Ovary (tissue), 9 donors: ENCODE results near the gene SLC9A8. TPM values are rescaled to one million over a fixed set of nuclear protein-coding genes. Genes with fewer than 3 reads are reported as not detected.
A peak's percentile ranks its signal among the peaks of the same experiment; 100 is the strongest.
"Not testable (repeated sequence)": the region's sequence is repeated elsewhere in the genome, so short reads cannot be mapped to it uniquely, and the experiment has no call there.

Source experiments
- DNase-seq, 5 donors: peaks; one replicate each; pipeline ENCODE4 v3.0.0-alpha.2; 2019 to 2020
- H3K27ac ChIP-seq, 2 donors: fragments of 200-600 bp; one replicate each; pipeline versions ENCODE4 v1.5.1 to v1.8.0; 2019 to 2022
- H3K27me3 ChIP-seq: fragments of 200-600 bp; one replicate; pipeline ENCODE4 v1.8.0; 2022
- H3K36me3 ChIP-seq: fragments of 200-600 bp; sonication (generic); one replicate; pipeline ENCODE4 v1.5.1; 2019
- H3K4me1 ChIP-seq: one replicate; pipeline ENCODE4 v1.8.1; 2013; ENCODE audit warnings: mild to moderate bottlenecking, moderate library complexity; ENCODE audit not compliant: insufficient read depth
- H3K4me3 ChIP-seq: fragments of 200-600 bp; sonication (generic); one replicate; pipeline ENCODE4 v1.5.1; 2017
- H3K9me3 ChIP-seq, 2 donors: fragments of 200-600 bp in 1 of 2; sonication (generic) in 1 of 2; one replicate each; pipeline versions ENCODE4 v1.5.1 to v1.8.1; 2013 to 2019; ENCODE audit warnings: mild to moderate bottlenecking in 1 of 2, moderate library complexity in 1 of 2
- EP300 ChIP-seq: sonication (generic); formaldehyde crosslinking; IDR thresholded peaks from one replicate; pipeline ENCODE4 v1.6.1; 2017; ENCODE audit warnings: antibody characterized with exemption
- POLR2A ChIP-seq: fragments of 450-650 bp; IDR thresholded peaks from one replicate; pipeline ENCODE4 v1.6.1; 2017; ENCODE audit warnings: antibody characterized with exemption, mild to moderate bottlenecking, moderate library complexity
- WGBS, 3 donors: extraction: QIAGEN DNeasy Blood & Tissue Kit in 1 of 3; methylation state at CpG; one replicate each; pipeline versions ENCODE4 v1.1.5 to v1.1.7; 2013 to 2017; 5-methylcytosine and 5-hydroxymethylcytosine counted together
- intact Hi-C, 4 donors: fragments of 100-400 bp; cut with DNase I; formaldehyde crosslinking; loops; one replicate each; pipeline versions ENCODE4 v1.11.0 to v1.15.1; 2022 to 2023
- polyA plus RNA-seq, 2 donors: library from polyadenylated mRNA; stranded (reverse); fragments of 200-250 nt in 1 of 2; fragments of 350-450 nt in 1 of 2; fragmentation: Illumina TruSeq in 1 of 2; extraction: RNeasy Lipid Tissue Mini Kit (QIAGEN cat#74804) in 1 of 2; gene quantifications; one replicate each; pipeline ENCODE4 v1.2.3, GENCODE V29; 2013 to 2014
- total RNA-seq, 7 donors: library from RNA; depleted of rRNA in 2 of 7; stranded (reverse); fragments of >200 nt in 2 of 7; fragmentation: NEBNext Ultra II Directional in 3 of 7; extraction: Animal tissue kit (Norgen Biotek cat#: 25700) in 3 of 7; gene quantifications; one replicate each; pipeline versions ENCODE4 v1.1.0 to v1.2.4, GENCODE V29; 2016 to 2023
- TF ChIP-seq, protein P1 (sequence below), 3 donors: fragments of 450-650 bp in 2 of 3; fragments of 200-600 bp in 1 of 3; IDR thresholded peaks; one replicate each; pipeline versions ENCODE4 v1.5.1 to v1.8.0; 2016 to 2022; ENCODE audit warnings: antibody characterized with exemption in 3 of 3, mild to moderate bottlenecking in 1 of 3
- donor health status: DM: no; HTN: no; CAD: no; lungs with moderate emphysema.
- donor health status: DM: no; HTN: no; CAD: no.
- donor health status: Bipolar disorder and iron deficiency.
- donor health status: DM: yes; HTN: yes; CAD: no.
- donor health status: DM: no; HTN: no; CAD: no.
- donor health status: DM: yes; HTN: yes; CAD: no.

The SLC9A8 gene
- total and polyA plus RNA-seq, 9 donors: 3.9 to 11.4 (median 7.7) TPM

DNA sequence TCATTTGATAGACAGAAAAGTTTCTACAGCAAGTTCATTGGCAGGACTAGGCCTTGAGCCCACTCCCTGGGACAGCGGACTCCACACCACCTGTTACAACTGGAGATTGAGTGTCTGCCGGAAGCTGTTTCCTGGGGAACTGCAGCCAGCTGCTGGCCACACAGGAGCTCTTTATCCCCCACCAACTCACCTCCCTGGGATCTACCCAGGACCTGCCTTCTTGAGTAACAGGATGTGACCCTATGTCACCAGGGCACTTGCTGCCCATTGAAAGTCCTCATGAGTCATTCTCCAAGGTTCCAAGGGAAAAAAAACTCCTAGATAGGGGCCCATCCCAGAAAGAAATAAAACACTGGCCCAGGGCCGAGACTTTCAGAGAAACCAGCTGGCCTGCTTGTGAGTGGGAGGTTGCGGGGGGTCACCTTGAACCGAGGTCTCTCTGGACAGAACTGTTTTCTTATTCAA lies 37.4 kb upstream of the SLC9A8 start:
- Histone ChIP-seq H3K4me3 (no peak overlapping the region), H3K9me3 (no peaks in the 10 kb centered on the region), H3K27me3 (no peaks in the 10 kb centered on the region), H3K36me3 (no peaks in the 10 kb centered on the region), H3K27ac (peak overlapping the region in 1 of 2 donors; percentile 16), H3K4me1 (peaks cover 9% of the 10 kb centered on the region)
- intact Hi-C loops: no loop called here
- TF ChIP-seq, protein P1, sequence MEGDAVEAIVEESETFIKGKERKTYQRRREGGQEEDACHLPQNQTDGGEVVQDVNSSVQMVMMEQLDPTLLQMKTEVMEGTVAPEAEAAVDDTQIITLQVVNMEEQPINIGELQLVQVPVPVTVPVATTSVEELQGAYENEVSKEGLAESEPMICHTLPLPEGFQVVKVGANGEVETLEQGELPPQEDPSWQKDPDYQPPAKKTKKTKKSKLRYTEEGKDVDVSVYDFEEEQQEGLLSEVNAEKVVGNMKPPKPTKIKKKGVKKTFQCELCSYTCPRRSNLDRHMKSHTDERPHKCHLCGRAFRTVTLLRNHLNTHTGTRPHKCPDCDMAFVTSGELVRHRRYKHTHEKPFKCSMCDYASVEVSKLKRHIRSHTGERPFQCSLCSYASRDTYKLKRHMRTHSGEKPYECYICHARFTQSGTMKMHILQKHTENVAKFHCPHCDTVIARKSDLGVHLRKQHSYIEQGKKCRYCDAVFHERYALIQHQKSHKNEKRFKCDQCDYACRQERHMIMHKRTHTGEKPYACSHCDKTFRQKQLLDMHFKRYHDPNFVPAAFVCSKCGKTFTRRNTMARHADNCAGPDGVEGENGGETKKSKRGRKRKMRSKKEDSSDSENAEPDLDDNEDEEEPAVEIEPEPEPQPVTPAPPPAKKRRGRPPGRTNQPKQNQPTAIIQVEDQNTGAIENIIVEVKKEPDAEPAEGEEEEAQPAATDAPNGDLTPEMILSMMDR (IDR thresholded peaks at IDR 0.05): no peak
- TF ChIP-seq EP300 (peak; percentile 59), POLR2A (no peak)
- peak; percentile 82 to 92 (median 88) for DNase-seq
- 5 to 21% (median 8%) methylated on average over 5 of the region's 5 CpGs for WGBS, 3 donors

DNA sequence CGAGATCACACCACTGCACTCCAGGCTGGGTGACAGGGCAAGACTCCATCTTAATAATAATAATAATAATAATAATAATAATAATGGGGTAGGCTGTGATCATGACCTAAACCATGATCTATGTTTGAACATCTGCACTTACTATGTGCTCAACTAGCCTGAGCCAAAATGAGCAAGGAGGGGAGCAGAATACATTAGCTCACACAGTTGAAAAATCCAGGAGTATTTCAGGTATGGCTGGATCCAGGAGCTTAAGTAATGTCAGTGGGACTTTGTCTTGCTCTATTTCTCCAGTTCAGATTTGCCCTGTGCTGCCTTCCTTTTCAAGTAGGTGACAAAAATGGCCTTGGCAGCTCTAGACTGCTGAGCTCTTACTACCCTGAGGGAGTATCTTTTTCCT lies 32.7 kb upstream of the SLC9A8 start:
- no peak for DNase-seq
- Histone ChIP-seq H3K27ac (no peak overlapping the region), H3K27me3 (no peaks in the 10 kb centered on the region), H3K4me3 (no peak overlapping the region), H3K9me3 (no peaks in the 10 kb centered on the region), H3K4me1 (peaks cover 8% of the 10 kb centered on the region), H3K36me3 (no peaks in the 10 kb centered on the region)
- WGBS, 3 donors: 95 to 100% (median 97%) methylated on average over 1 of the region's 1 CpG
- TF ChIP-seq EP300 (no peak), POLR2A (no peak)
- TF ChIP-seq, protein P1 (IDR thresholded peaks at IDR 0.05): no peak
- intact Hi-C loops: no loop called here

DNA sequence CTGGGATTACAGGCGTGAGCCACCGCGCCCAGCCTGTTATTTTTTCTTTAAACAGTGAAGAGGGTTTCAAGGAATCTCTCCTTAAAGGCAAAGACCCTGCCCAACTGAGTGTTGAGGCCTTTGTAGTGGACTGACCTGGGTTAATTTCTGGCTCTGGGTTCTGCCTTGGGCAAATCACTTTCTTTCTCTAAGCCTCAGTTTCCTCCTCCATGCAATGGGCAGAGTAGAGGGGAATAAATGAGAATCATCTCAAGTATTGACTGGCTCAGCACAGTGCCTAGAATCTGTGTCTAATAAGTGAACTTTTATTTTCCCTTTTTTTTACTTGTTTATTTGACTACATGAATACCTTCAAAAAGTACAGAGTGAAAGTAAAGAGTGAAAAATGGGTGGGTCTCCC lies 31.0 kb upstream of the SLC9A8 start:
- no peak for TF ChIP-seq POLR2A
- TF ChIP-seq EP300: no peak
- TF ChIP-seq, protein P1 (IDR thresholded peaks at IDR 0.05): no peak
- Histone ChIP-seq H3K27ac (no peak overlapping the region), H3K9me3 (no peaks in the 10 kb centered on the region), H3K4me1 (peaks cover 1% of the 10 kb centered on the region), H3K36me3 (no peaks in the 10 kb centered on the region), H3K27me3 (no peaks in the 10 kb centered on the region), H3K4me3 (no peak overlapping the region)
- intact Hi-C loops: no loop called here
- DNase-seq: no peak
- WGBS, 3 donors: 89 to 94% (median 92%) methylated on average over 3 of the region's 3 CpGs

DNA sequence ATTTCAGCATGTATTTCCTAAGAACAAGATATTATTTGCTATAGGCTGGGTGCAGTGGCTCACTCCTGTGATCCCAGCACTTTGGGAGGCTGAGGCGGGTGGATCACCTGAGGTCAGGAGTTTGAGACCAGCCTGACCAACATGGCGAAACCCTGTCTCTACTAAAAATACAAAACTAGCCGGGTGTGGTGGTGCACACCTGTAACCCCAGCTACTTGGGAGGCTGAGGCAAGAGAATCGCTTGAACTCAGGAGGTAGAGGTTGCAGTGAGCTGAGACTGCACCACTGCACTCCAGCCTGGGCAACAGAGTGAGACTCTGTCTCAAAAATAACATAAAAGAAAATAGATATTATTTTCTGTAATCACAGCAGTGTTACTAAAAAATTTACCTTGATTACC lies 30.2 kb upstream of the SLC9A8 start:
- H3K36me3 ChIP-seq, H3K9me3 ChIP-seq, H3K4me1 ChIP-seq, H3K27me3 ChIP-seq, DNase-seq, H3K27ac ChIP-seq, H3K4me3 ChIP-seq, intact Hi-C loops: not testable (repeated sequence)
- 95 to 96% (median 96%) methylated on average over 4 of the region's 4 CpGs for WGBS, 3 donors

DNA sequence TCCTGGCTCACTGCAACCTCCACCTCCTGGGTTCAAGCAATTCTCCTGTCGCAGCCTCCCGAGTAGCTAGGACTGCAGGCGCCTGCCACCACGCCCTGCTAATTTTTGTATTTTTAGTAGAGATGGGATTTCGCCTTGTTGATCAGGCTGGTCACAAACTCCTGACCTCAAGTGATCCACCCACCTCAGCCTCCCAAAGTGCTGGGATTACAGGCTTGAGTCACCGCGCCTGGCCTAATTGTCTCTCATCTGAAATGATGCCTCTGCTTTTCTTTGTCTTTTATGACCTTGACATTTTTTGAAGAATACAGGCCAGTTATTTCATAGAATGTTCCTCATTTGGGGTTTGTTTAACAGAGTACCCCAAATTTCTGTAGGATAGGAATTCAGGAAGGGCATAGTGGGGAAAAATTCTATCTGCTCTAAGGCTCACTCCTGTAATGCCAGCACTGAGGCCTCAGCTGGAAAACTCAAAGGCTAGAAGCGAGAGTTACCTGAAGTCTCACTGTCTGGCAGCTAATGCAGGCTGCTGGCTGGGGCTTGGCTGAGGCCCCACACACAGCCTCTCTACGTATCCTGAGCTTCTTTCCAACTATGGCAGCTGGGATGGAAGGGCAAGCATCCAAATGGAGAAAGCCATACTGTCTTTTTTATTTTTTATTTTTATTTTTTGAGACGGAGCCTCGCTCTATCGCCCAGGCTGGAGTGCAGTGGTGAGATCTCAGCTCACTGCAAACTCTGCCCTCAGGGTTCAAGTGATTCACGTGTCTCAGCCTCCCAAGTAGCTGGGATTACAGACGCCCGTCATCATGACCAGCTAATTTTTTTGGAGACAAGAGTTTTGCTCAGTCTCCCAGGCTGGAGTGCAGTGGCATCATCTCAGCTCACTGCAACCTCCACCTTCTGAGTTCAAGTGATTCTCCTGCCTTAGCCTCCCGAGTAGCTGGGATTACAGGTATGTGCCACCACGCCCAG lies 29.3 kb upstream of the SLC9A8 start:
- 57 to 65% (median 61%) methylated on average over 17 of the region's 17 CpGs for WGBS, 3 donors
- DNase-seq, intact Hi-C loops, H3K36me3 ChIP-seq, H3K9me3 ChIP-seq, H3K27ac ChIP-seq, H3K27me3 ChIP-seq, H3K4me3 ChIP-seq, H3K4me1 ChIP-seq: not testable (repeated sequence)
